ENCODE measurements around the gene STRBP.

GRCh38 chr9:123251324-123251723, 17.1 kb downstream of the STRBP start:
- TF ChIP-seq, protein P1, sequence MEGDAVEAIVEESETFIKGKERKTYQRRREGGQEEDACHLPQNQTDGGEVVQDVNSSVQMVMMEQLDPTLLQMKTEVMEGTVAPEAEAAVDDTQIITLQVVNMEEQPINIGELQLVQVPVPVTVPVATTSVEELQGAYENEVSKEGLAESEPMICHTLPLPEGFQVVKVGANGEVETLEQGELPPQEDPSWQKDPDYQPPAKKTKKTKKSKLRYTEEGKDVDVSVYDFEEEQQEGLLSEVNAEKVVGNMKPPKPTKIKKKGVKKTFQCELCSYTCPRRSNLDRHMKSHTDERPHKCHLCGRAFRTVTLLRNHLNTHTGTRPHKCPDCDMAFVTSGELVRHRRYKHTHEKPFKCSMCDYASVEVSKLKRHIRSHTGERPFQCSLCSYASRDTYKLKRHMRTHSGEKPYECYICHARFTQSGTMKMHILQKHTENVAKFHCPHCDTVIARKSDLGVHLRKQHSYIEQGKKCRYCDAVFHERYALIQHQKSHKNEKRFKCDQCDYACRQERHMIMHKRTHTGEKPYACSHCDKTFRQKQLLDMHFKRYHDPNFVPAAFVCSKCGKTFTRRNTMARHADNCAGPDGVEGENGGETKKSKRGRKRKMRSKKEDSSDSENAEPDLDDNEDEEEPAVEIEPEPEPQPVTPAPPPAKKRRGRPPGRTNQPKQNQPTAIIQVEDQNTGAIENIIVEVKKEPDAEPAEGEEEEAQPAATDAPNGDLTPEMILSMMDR (IDR thresholded peaks at IDR 0.05; ENCODE audit: insufficient read depth, low read length) = no peak
- TF ChIP-seq POLR2AphosphoS5 (IDR thresholded peaks at IDR 0.05; ENCODE audit: low read depth) = no peak
- TF ChIP-seq, protein P2, sequence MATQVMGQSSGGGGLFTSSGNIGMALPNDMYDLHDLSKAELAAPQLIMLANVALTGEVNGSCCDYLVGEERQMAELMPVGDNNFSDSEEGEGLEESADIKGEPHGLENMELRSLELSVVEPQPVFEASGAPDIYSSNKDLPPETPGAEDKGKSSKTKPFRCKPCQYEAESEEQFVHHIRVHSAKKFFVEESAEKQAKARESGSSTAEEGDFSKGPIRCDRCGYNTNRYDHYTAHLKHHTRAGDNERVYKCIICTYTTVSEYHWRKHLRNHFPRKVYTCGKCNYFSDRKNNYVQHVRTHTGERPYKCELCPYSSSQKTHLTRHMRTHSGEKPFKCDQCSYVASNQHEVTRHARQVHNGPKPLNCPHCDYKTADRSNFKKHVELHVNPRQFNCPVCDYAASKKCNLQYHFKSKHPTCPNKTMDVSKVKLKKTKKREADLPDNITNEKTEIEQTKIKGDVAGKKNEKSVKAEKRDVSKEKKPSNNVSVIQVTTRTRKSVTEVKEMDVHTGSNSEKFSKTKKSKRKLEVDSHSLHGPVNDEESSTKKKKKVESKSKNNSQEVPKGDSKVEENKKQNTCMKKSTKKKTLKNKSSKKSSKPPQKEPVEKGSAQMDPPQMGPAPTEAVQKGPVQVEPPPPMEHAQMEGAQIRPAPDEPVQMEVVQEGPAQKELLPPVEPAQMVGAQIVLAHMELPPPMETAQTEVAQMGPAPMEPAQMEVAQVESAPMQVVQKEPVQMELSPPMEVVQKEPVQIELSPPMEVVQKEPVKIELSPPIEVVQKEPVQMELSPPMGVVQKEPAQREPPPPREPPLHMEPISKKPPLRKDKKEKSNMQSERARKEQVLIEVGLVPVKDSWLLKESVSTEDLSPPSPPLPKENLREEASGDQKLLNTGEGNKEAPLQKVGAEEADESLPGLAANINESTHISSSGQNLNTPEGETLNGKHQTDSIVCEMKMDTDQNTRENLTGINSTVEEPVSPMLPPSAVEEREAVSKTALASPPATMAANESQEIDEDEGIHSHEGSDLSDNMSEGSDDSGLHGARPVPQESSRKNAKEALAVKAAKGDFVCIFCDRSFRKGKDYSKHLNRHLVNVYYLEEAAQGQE (IDR thresholded peaks at IDR 0.05; ENCODE audit: insufficient replicate concordance, low read depth) = no peak

Measured in HL-60 (cell line).